ENCODE results near the gene KCNG2.
A peak's percentile ranks its signal among the peaks of the same experiment; 100 is the strongest.

KCNG2 gene

GRCh38 chr18:79823120-79823519, 25.4 kb downstream of the KCNG2 start:
- DNase-seq: no peak

GRCh38 chr18:79825913-79826312, 28.2 kb downstream of the KCNG2 start:
- no peak for DNase-seq

- no peak for DNase-seq
Measured at GRCh38 chr18:79826966-79827365, 29.2 kb downstream of the KCNG2 start.

- no peak for DNase-seq
Measured at GRCh38 chr18:79828258-79828657, 30.5 kb downstream of the KCNG2 start.

GRCh38 chr18:79829136-79829854, 31.6 kb downstream of the KCNG2 start:
- DNase-seq: no peak

- DNase-seq: no peak
Measured at GRCh38 chr18:79832169-79832568, 34.4 kb downstream of the KCNG2 start.

GRCh38 chr18:79834834-79835233, 37.1 kb downstream of the KCNG2 start:
- no peak for DNase-seq

GRCh38 chr18:79841936-79842335, 44.2 kb downstream of the KCNG2 start:
- no peak for DNase-seq

GRCh38 chr18:79844999-79845563, 47.3 kb downstream of the KCNG2 start:
- DNase-seq: no peak

- no peak for DNase-seq
Measured at GRCh38 chr18:79846936-79847557, 49.3 kb downstream of the KCNG2 start.

- no peak for DNase-seq
Measured at GRCh38 chr18:79847606-79848293, 50.0 kb downstream of the KCNG2 start.

GRCh38 chr18:79848294-79848578, 50.5 kb downstream of the KCNG2 start:
- no peak for DNase-seq

GRCh38 chr18:79848579-79849327, 51.0 kb downstream of the KCNG2 start:
- peak; percentile 4 for DNase-seq

GRCh38 chr18:79849328-79850207, 51.8 kb downstream of the KCNG2 start:
- DNase-seq: no peak

GRCh38 chr18:79850731-79851130, 53.0 kb downstream of the KCNG2 start:
- no peak for DNase-seq

GRCh38 chr18:79851489-79851888, 53.8 kb downstream of the KCNG2 start:
- DNase-seq: no peak

GRCh38 chr18:79851950-79852349, 54.2 kb downstream of the KCNG2 start:
- peak; percentile 3 for DNase-seq

GRCh38 chr18:79852561-79853302, 55.0 kb downstream of the KCNG2 start:
- no peak for DNase-seq

GRCh38 chr18:79853303-79853992, 55.7 kb downstream of the KCNG2 start:
- DNase-seq: no peak

- DNase-seq: no peak
Measured at GRCh38 chr18:79853993-79854364, 56.2 kb downstream of the KCNG2 start.

Measured in retina (tissue), 1 donor.